Hematopoietic multipotent progenitor cell (in vitro differentiated cells): Measurements from ENCODE around the gene ZNRD2. TPM values are rescaled to one million over a fixed set of nuclear protein-coding genes. Genes with fewer than 3 reads are reported as not detected.
"Not testable (repeated sequence)": the region's sequence is repeated elsewhere in the genome, so short reads cannot be mapped to it uniquely, and the experiment has no call there.

Experiments
- DNase-seq, 3 donors: peaks; one replicate each; pipeline ENCODE4 v3.0.0-alpha.2; 2011 to 2015; ENCODE audit warnings: low read depth in 2 of 3, low spot score in 2 of 3
- total RNA-seq: library from RNA; depleted of rRNA; stranded (reverse); fragments of >200 nt; gene quantifications from one replicate; pipeline ENCODE4 v1.2.3, GENCODE V29; 2012

Gene ZNRD2, protein sequence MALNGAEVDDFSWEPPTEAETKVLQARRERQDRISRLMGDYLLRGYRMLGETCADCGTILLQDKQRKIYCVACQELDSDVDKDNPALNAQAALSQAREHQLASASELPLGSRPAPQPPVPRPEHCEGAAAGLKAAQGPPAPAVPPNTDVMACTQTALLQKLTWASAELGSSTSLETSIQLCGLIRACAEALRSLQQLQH
- 48.7 TPM for total RNA-seq

DNA sequence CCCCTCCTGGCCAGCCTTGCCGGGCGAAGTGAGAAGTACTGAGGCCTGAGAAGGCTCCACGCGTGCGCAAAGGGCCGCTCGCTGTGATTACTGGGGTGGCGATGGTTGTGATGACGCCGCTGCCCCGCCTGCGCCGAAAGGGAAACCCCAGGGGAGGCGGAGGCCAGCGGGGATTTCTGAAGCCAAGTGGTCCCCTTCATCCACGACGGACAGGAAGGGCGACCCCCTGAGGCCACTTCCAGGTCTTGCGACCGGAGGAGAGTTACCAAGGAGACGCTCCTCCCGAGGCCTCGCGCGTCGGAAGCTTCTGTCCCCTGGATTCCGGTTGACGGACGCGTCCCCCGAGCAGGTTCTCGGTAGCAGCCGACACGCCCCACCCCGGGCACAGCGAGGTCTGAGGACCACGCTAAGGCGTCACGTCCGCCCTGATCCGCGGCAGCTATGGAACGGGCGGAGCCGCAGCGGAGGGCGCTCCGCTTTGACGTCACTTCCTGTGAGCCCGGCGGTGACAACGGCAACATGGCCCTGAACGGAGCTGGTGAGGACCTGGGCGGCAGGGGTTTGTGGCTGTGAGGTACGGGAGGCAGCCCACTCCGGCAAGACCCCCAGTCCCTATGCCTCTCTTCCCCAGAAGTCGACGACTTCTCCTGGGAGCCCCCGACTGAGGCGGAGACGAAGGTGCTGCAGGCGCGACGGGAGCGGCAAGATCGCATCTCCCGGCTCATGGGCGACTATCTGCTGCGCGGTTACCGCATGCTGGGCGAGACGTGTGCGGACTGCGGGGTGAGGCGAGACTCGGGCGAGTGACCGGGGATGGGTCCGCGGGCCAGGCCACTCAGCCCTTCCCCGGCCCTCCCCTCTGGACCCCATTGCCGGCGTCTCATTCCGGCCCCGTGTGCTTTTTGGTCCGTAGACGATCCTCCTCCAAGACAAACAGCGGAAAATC lies at the start of gene ZNRD2:
ZNRD2 (plus strand) TSS at position 505 of the 946 bp plus-strand sequence; CDS start at position 520, 15 bp downstream.
- peak; percentile 96 to 100 (median 99) for DNase-seq

DNA sequence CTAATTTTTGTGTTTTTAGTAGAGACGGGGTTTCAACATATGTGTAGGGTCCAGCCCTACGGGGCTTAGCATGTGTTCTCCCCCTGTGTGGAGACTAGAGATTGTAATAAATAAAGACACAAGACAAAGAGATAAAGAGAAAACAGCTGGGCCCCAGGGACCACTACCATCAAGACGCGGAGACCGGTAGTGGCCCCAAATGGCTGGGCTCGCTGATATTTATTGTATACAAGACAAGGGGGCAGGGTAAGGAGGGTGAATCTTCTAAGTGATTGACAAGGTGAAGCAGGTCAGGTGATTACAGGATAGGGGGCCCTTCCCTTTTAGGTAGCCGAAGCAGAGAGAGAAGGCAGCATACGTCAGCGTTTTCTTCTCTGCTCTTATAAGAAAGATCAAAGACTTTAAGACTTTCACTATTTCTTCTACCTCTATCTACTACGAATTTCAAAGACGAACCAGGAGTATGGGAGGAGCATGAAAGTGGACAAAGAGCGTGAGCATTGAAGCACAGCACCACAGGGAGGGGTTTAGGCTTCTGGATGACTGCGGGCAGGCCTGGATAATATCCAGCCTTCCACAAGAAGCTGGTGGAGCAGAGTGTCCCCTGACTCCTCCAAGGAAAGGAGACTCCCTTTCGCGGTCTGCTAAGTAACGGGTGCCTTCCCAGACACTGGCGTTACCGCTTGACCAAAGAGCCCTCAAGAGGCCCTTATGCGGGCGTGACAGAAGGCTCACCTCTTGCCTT lies 48.3 kb upstream of the ZNRD2 start:
- DNase-seq, result not testable (repeated sequence)

DNA sequence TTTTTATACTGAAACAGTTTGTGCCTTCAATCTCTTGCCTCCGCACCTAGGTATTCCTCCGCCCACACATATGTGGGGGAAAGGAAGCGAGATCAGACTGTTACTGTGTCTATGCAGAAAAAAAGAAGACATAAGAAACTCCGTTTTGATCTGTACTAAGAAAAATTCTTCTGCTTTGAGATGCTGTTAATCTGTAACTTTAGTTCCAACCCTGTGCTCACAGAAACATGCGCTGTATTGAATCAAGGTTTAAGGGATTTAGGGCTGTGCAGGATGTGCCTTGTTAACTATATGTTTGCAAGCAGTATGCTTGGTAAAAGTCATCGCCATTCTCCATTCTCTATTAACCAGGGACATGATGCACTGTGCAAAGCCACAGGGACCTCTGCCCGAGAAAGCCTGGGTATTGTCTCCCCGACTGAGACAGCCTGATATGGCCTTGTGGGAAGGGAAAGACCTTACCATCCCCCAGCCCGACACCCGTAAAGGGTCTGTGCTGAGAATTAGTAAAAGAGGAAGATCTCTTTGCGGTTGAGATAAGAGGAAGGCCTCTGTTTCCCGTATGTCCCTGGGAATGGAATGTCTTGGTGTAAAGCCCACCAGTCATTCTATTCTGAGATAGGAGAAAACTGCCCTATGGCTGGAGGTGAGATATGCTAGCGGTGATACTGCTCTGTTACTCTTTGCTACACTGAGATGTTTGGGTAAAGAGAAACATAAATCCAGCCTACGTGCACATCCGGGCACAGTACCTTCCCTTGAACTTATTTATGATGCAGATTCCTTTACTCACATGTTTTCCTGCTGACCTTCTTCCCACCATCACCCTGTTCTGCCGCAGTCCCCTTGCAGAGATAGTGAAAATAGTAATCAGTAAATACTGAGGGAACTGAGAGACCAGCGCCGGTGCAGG lies 47.3 kb upstream of the ZNRD2 start:
- peak in 1 of 3 donors; percentile 47 for DNase-seq

DNA sequence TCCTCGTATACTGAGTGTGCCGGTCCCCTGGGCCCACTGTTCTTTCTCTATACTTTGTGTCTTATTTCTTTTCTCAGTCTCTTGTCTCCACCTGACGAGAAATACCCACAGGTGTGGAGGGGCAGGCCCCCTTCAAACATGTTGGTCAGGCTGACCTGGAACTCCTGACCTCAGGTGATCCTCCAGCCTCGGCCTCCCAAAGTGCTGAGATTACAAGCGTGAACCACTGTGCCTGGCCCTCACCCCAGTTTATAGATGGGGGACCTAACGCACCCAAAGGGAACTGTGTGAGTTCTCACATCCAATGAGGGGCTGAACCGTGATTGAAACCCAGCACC lies 46.7 kb upstream of the ZNRD2 start:
- not testable (repeated sequence) for DNase-seq

DNA sequence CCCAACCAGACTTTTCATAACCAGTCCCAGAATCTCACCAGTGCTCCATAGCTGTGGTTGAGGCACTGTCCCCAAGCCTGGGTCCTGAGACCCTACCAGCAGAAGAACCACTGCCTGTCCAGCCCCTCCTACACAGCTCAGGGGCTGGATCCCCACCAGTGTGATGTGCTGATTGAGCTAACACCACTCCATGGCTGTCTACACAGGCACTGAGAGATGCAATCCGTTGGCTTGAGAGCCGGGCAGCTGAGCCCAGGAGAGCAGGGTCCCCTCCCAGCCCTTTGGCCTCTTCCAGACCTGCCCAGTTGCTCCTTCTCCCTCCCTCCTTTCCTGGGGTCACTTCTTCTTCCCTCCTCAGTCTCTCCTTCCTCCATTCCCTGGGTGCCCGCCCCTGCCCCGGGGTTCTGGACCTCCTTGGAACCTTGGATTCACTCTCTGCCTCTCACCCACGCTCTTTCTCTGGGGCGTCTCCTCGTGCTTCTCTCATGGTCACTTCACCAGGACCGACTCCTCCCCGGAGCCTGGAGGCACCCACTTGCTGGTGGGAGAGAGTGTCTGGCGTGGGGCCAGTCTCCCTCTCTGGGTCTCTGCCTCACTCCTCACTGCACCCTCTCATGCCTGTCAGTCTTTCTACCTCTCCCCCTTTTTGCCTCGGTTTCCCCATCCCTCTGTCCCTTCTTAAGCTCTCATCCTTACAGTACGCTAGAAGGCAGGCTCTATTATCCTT lies 46.1 kb upstream of the ZNRD2 start:
- DNase-seq, result no peak

DNA sequence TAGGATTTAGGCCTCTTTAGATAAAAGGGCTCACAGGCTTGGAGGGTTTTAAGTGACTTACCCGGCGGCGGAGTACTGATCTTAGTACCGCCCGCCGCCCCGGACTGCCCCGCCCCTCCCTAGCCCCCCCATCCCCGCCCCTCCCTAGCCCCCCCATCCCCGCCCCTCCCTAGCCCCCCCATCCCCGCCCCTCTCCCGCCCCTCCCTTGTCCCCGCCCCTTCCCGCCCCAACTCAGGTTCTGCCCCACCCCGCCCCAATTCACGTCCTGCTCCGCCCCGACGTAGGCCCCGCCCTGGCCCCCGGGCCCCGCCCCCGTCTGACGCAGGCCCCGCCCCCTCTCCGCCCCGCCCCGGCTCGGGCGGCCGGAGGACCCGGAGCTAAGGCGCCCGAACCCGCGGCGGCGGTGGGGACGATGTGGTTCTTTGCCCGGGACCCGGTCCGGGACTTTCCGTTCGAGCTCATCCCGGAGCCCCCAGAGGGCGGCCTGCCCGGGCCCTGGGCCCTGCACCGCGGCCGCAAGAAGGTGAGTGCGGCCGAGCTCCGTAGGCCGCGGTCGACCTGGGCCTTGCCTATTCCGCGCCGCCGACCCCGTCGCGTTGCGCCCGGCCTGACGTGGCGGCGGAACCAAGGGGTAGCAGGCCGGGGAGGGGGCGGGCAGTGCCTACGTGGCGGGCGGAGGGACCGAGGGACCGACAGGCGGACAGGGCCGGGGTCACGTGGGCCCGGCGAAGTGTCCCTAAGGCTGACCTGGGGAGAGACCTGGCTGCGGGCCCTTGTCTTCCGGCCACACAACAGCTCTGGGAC lies 45.3 kb upstream of the ZNRD2 start, which contains the start of gene SCYL1:
SCYL1 (plus strand) TSS at position 343 of the 805 bp plus-strand sequence; CDS start at position 414, 71 bp downstream.
- DNase-seq, result peak in 2 of 3 donors; percentile 69 to 74

DNA sequence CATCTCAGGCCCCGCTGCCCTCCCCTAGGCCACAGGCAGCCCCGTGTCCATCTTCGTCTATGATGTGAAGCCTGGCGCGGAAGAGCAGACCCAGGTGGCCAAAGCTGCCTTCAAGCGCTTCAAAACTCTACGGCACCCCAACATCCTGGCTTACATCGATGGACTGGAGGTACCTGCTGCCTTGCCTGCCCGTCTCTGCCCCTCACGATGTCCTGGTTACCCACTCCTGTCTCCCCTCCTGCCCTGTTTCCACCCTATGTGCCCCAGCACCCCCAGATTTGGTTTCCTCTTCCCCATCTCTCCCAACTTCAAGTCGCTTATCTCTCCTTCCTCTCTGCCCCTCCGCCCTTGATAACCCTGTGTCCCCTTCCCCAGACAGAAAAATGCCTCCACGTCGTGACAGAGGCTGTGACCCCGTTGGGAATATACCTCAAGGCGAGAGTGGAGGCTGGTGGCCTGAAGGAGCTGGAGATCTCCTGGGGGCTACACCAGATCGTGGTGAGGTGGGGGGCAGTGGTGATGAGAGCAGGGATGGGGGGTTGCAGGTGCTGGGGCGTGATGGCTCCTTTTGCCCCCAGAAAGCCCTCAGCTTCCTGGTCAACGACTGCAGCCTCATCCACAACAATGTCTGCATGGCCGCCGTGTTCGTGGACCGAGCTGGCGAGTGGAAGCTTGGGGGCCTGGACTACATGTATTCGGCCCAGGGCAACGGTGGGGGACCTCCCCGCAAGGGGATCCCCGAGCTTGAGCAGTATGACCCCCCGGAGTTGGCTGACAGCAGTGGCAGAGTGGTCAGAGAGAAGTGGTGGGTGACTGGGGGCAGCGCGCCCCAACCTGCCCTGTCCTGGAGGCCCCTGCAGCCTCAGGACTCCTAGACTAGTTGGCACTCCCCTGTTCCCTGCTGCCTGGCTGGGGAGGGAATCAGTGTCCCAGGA lies 44.5 kb upstream of the ZNRD2 start:
- peak in 1 of 3 donors; percentile 17 for DNase-seq

DNA sequence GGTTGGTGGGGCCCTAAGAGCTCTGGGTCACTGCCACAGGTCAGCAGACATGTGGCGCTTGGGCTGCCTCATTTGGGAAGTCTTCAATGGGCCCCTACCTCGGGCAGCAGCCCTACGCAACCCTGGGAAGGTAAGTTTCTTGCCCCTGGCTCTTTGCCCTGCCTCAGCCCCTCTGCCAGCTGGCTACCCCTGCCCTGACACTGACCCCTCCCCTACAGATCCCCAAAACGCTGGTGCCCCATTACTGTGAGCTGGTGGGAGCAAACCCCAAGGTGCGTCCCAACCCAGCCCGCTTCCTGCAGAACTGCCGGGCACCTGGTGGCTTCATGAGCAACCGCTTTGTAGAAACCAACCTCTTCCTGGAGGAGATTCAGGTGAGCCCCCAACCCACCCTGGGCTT lies 43.5 kb upstream of the ZNRD2 start:
- no peak for DNase-seq

DNA sequence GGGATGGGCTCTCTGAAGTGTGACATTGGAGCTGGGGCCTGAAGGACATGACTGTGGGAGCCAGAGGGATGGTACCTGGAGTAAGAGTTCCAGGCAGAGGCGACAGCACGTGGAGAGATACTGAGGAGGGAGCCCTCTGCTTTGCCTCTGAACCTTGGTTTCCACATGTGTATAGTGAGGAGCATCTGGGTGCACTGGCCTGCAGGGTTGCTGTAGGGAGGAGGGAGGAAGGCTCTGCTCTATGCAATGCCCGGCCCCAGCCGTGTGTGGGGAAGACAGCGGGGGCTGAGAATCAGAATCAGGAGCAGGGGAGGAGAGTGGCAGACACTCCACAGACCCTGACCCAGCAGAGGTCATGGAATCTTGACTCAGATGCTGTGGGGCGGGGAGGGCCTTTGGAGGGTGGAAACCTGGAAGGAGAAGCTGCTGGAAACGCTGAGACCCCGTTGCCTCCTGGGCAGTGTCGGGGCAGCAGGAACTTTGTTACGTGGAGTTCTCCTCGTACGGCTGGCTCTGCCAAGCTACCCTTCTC lies 41.4 kb upstream of the ZNRD2 start:
- DNase-seq, result no peak

DNA sequence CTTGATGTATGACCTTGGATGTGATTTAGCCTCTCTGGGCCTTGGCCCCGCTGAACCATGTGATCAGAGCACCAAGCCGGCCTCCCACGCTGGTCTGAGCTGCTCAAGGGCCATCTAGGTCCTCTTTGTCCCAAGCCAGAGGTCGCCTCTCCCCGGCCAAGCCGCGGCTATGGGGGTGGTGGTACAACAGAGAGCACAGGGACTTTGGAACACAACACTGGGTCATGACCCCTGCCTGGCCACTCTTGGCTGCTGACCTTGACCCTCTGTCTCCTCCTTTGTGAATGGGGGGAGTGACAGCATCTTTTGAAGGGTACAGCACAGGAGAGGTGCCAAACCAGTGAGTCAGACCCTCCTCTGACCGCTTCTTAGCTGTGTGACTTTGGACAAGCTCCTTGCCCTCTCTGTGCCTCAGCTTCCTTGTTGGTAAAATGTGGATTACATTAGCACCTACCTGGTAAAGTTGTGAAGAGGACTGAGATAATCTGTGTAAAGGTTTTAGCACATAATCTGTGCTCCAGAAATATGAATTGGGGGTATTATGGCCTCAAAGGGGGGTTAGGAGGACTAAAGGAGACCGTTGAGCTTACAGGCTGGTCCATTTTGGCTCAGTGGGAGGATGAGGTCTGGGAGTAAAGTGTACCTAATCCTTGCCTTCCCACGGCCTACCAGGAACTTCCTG lies 40.7 kb upstream of the ZNRD2 start:
- DNase-seq, result no peak

DNA sequence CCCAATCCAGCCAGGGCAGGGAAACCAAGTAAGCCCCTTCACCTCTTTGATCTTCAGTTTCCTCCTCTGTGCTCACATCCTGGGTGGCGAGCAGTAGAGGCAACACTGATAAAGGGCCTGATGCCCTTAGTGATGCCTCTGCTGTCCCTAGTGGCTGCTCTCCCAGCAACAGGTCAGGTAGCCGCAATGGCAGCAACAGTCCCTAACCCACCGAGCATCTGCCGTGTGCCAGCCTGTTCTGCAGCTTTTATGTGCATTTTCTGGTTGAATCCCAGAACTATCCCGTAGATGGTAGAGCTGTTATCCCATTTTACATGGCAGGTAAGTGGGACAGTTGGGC lies 40.1 kb upstream of the ZNRD2 start:
- no peak for DNase-seq

DNA sequence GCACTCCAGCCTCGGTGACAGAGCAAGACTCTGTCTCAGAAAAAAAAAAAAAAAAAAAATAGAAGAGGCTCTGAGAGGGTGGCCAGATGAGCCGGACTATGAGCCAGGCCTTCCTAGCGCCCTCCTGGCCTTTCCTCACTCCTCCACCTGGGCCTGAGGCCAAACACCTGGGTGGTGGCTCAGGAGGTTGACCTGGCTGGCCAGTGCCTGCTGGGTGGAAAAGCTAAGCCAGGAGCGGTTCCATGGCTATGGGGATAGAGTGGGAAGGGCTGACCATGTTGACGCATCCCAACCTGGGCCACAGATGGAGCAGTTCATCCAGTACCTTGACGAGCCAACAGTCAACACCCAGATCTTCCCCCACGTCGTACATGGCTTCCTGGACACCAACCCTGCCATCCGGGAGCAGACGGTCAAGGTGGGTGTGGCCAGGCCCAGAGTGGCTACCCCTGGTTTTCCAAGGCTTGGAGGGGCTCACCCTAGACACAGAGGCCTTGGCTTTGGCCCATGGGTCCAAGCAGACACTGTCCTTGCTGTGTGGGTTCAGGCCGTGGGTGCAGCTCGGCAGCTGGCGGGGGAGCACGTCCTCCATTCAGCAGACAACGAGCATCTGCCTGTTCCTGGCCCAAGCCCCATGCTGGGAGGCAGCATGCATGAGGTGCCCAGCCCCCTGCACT lies 37.8 kb upstream of the ZNRD2 start:
- DNase-seq, result no peak

DNA sequence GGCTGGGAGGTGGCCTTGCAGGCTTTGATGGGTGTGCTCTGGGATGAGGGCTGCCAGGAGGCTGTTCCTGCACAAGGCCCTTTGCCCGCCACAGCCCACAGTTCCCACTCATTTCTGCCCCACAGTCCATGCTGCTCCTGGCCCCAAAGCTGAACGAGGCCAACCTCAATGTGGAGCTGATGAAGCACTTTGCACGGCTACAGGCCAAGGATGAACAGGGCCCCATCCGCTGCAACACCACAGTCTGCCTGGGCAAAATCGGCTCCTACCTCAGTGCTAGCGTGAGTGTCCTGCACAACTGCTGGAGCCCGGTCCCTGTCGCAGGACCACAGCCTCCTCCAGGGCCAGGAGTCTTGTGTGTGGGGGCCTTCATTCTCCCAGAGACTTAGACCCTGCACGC lies 35.2 kb upstream of the ZNRD2 start:
- DNase-seq, result no peak

DNA sequence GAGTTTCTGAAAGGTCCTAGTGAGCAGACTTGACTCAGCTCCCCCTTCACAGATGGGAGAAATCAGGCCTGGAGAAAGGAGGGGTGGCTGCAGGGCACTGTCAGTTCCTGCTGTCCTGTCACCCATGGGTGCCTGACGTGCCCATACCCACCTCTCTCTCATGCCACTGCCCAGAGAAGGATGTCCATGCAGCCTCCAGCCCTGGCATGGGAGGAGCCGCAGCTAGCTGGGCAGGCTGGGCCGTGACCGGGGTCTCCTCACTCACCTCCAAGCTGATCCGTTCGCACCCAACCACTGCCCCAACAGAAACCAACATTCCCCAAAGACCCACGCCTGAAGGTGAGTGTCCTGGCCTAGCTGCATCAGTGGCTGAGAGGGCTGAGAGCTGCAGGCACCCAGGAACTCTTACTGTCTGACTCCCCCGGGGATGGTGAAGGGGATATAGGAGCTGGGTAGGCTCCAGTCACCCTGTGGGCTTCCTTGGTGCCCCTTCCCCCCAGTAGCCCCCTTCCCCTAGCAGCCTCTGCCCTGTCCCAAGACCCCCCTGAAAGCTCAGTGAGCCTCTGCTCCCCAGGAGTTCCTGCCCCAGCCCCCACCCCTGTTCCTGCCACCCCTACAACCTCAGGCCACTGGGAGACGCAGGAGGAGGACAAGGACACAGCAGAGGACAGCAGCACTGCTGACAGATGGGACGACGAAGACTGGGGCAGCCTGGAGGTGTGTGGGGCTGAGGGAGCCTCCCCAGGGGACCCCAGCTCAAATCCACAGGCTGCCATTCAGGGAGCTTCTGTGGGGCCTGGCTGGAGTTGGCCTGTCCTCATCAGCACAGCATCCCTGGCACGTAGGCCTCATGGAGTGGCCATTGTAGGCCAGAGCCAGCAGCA lies 33.6 kb upstream of the ZNRD2 start:
- DNase-seq, result no peak

DNA sequence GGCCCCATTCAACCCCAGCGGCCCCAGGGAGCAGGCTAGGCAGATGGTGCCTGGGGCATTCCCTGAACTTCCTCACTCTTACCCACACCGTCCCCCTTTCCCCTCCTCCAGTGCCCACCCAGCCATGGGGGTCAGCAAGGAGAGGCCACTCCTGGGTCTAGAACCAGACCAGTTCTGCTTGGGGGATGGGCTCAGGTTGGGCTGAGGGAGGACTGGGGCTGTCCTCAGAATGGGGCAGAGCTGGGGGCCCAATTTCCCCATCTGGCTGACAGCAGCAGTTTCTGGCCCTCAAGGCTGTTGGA lies 33.0 kb upstream of the ZNRD2 start:
- no peak for DNase-seq
